CD4-positive, alpha-beta T cell treated with Interferon alpha-2 for 1 hour (primary cell): ENCODE measurements around the gene RAB3IL1.
A peak's percentile ranks its signal among the peaks of the same experiment; 100 is the strongest.
"Not testable (repeated sequence)": the region's sequence is repeated elsewhere in the genome, so short reads cannot be mapped to it uniquely, and the experiment has no call there.

Experiments used
- DNase-seq, 2 donors: peaks; one replicate each; pipeline ENCODE4 v3.0.0-alpha.2; 2020 to 2022

The RAB3IL1 gene

DNA sequence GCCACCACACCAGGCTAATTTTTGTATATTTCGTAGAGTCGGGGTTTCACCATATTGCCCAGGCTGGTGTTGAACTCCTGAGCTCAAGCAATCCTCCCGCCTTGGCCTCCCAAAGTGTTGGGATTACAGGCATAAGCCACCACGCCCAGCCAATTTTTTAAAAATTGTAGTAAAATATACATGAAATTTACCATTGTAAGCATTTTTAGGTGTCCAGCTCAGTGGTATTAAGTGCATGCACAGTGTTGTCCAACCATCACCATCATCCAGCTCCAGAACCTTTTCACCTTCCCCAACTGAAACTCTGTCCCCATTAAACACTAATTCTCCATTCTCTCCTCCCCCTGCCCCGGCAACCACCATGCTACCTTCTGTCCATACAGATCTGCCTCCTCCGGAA lies 34.5 kb downstream of the RAB3IL1 start:
- no peak for DNase-seq

- not testable (repeated sequence) for DNase-seq
Measured at GRCh38 chr11:61882267-61882666, 35.1 kb downstream of the RAB3IL1 start.

- no peak for DNase-seq
Measured at GRCh38 chr11:61881397-61881796, 36.0 kb downstream of the RAB3IL1 start.

DNA sequence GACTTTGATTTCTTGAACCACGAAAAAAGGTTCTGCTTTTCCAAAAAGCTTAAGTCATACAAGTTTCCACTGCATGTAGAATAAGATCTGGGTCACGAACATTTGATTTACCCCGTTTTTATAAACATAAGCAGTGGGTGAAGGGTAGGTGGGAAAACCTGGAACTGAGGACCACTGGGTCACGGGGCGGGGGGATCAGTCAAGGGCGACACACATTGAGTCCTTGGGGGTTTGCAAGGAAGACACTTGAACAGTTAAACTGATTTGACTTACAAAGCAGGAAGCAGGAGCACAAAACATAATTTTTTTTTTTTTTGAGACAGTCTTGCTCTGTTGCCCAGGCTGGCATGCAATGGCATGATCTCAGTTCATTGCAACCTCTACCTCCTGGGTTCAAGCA lies 36.9 kb downstream of the RAB3IL1 start:
- DNase-seq: peak in 1 of 2 donors; percentile 15

DNA sequence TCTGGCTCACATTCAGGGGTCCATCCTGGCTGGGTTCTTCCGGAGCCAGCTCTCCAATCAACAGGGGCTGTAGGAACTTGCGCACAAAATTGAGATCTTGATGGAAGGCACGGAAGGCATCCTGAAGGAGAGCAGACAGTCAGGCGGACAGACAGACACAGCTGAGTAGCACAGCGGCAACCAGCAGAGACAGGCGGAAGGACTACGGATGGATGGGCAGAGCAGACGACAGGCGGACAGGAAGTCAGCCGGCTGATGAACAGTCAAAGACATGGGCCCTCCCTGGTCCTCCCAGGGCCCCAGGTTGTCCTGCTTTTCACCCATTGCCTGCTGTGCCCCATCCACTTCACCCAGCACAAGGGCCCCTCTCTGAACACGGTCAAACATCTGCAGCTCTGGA lies 37.3 kb downstream of the RAB3IL1 start:
- DNase-seq: no peak

GRCh38 chr11:61879152-61879551 lies 38.2 kb downstream of the RAB3IL1 start:
- no peak for DNase-seq

GRCh38 chr11:61875698-61876097 lies 41.7 kb downstream of the RAB3IL1 start:
- no peak for DNase-seq

- no peak for DNase-seq
Measured at GRCh38 chr11:61874853-61875252, 42.5 kb downstream of the RAB3IL1 start.

DNA sequence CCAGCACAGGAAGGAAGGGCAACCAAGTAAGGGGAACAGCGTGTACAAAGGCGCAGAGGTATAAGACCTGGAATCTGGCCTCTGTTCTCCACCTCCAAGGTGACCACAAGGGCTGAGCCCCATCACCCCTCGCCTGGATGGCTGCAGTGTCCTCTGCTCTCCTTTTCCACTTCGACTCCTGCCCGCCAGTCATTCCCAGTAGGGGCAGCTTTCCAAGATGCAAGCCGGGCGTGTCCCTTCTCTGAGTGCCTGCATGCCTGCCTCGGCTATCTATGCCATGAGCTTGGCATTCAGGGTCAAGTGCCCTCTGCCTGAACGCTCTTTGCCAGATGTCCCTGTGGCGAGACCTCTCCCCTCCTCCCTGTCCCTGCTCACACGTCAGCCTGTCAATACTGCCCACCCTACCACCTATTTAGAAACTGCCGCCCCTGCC lies 43.0 kb downstream of the RAB3IL1 start:
- DNase-seq: no peak

GRCh38 chr11:61873588-61874376 lies 43.6 kb downstream of the RAB3IL1 start:
- no peak for DNase-seq

DNA sequence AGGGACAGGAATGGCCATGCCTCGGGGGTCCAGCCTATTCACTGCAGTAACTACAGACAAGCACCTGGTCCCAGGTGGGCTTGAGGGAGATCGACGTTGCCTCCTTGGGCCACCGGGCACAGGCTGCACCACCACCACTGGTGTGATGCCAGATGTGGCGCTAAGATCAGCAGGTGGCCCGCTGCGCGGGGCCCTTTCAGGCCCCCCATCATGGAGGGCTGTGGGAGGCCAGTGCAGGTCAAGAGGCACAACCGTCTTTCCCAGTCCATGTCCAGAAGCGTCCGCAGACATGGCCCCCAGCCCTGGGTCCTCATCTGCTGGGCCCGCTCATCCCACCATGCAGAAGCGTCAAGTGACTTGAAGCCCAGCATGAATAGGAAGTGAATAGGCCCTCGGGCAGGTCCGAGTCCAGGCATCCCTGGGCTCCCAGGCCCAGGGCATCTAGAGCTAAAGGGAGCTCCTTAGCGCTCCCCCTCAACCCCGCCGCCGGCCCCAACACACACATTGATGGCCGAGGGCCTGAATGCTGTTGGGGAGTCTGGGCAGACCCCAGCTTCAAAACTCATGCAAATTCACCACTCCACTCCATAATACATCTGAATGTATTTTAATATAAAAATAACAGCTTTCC lies 44.3 kb downstream of the RAB3IL1 start:
- no peak for DNase-seq

DNA sequence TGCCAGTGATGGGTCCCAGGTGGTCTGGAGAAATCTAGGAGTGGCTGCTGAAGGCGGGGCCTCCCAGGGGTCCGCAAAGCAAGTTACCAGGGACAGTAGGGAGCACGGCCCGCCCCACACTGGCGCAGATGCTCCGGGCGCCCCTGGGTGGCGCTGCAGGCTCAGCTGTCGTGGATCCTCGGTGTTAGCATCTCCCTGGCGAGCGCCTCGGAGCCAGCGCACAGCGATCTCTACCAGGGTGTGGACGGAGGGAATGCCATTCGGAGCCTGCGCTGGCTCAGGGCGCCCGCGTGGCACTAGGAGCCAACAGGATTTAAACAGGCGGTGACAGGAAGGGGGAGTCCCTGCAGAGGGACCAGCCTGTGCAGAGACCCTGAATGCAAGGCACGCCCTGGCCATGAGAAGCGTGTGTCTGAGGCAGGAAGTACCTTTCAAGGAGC lies 46.2 kb downstream of the RAB3IL1 start:
- peak; percentile 57 to 60 for DNase-seq

- DNase-seq: no peak
Measured at GRCh38 chr11:61870541-61871031, 46.8 kb downstream of the RAB3IL1 start.

GRCh38 chr11:61869708-61870451 lies 47.5 kb downstream of the RAB3IL1 start:
- DNase-seq: no peak

GRCh38 chr11:61869429-61869707 lies 48.0 kb downstream of the RAB3IL1 start:
- no peak for DNase-seq

DNA sequence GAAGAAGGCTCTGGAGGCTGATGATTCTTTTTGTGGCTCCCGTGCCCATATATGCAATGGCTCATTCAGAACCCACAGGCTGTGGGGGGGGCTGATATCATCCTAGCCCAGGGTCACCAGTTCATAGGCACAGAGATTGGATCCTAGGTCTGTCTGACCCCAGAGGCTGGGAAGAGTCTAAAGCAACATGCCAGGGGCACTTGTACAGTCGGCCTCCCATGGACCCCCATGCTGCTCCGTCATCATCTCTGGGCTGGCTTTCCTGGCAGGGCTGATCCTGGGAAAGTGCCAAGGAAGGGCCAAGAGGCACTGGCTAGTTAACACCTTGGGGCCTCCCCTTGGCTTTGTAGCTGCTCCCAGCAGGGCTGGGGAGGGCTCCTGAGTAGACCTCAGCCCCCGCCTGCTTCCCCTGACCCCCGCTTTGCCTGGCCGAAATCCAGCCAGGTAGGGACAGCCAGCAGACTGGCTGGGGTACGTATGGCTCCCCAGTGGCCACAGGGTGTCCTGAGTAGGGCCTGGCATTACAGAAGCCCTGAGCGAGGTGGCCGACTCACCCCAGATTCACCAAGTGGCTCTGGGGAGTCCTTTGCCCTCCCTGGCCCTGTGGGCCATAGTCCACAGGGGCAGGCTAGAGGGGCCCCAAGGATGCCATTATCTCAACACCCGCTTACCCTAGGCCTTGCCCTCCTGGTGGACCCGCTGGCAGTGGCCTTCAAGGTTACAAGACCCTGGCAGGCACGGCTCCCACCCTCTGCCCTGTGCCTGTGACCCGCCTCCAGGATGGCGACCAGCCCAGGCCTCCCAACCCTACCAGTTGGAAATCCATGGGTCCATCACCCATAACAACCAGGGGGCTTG lies 48.6 kb downstream of the RAB3IL1 start:
- no peak for DNase-seq

GRCh38 chr11:61866958-61867343 lies 50.4 kb downstream of the RAB3IL1 start:
- DNase-seq: no peak

DNA sequence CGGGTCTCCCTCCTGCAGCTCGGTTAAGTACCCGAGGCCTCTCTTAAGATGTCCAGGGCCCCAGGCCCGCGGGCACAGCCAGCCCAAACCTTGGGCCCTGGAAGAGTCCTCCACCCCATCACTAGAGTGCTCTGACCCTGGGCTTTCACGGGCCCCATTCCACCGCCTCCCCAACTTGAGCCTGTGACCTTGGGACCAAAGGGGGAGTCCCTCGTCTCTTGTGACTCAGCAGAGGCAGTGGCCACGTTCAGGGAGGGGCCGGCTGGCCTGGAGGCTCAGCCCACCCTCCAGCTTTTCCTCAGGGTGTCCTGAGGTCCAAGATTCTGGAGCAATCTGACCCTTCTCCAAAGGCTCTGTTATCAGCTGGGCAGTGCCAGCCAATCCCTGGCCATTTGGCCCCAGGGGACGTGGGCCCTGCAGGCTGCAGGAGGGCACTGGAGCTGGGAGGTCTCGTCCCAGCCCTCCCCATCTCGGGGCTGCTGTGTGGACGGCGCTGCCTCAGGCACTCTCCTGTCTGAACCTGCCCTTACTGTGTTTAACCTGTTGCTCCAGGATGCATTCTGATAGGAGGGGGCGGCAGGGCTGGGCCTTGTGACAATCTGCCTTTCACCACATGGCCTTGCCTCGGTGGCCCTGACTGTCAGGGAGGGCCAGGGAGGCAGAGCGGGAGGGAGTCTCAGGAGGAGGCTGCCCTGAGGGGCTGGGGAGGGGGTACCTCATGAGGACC lies 51.0 kb downstream of the RAB3IL1 start:
- DNase-seq: no peak

DNA sequence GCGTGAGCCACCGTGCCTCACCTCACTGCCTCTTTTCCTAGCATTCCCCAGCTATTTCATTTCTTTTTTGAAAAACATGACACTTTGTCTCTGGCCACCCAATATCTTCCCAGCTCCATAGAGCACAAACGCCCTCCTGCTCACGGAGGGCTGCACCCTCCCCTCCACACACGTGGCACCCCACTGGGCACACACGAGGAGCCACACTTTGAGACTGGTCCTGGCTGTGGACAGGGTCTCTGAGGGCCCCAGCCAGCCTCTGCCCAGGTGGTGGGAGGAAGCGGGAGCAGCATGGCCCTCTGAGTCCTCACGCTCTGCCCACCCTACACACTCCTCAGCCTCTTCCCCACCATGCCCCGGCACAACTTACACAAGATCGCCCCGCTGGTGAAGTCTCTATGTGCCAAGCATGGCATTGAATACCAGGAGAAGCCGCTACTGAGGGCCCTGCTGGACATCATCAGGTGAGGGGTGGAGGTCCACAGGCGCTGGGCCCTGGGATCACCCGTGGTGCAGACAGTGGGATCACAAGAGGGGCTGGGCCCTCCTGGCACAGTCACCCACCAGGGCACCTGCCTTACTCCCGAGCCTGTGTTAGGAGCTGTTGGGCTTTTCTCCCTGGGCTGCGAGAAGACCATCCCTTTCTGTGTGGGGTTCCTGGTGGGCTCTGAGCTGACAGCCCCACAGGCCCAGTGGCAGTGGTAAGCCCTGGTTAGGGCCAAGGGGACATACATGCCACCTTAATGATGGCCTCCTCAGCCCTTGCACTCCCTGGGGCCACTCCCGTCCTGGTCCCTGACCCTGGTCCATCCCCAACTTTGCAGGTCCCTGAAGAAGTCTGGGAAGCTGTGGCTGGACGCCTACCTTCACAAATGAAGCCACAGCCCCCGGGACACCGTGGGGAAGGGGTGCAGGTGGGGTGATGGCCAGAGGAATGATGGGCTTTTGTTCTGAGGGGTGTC lies 52.3 kb downstream of the RAB3IL1 start:
- DNase-seq: no peak

- no peak for DNase-seq
Measured at GRCh38 chr11:61863548-61864081, 53.8 kb downstream of the RAB3IL1 start.
